Measurements from ENCODE around the gene NUCB1.
"Not testable (repeated sequence)": the region's sequence is repeated elsewhere in the genome, so short reads cannot be mapped to it uniquely, and the experiment has no call there.

The NUCB1 gene

DNA sequence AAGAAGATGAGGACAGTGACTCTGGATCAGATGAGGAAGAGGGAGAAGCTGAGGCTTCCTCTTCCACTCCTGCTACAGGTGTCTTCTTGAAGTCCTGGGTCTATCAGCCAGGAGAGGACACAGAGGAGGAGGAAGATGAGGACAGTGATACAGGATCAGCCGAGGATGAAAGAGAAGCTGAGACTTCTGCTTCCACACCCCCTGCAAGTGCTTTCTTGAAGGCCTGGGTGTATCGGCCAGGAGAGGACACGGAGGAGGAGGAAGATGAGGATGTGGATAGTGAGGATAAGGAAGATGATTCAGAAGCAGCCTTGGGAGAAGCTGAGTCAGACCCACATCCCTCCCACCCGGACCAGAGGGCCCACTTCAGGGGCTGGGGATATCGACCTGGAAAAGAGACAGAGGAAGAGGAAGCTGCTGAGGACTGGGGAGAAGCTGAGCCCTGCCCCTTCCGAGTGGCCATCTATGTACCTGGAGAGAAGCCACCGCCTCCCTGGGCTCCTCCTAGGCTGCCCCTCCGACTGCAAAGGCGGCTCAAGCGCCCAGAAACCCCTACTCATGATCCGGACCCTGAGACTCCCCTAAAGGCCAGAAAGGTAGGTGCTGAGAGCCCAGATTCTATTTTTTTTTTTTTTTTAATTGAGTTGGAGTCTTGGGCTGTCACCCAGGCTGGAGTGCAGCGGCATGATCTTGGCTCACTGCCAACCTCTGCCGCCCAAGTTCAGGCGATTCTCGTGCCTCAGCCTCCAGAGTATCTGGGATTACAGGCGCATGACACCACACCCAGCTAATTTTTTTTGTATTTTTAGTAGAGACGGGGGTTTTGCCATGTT lies 25.6 kb upstream of the NUCB1 start:
- DNase-seq = peak in 1 of 2 experiments; percentile 66

DNA sequence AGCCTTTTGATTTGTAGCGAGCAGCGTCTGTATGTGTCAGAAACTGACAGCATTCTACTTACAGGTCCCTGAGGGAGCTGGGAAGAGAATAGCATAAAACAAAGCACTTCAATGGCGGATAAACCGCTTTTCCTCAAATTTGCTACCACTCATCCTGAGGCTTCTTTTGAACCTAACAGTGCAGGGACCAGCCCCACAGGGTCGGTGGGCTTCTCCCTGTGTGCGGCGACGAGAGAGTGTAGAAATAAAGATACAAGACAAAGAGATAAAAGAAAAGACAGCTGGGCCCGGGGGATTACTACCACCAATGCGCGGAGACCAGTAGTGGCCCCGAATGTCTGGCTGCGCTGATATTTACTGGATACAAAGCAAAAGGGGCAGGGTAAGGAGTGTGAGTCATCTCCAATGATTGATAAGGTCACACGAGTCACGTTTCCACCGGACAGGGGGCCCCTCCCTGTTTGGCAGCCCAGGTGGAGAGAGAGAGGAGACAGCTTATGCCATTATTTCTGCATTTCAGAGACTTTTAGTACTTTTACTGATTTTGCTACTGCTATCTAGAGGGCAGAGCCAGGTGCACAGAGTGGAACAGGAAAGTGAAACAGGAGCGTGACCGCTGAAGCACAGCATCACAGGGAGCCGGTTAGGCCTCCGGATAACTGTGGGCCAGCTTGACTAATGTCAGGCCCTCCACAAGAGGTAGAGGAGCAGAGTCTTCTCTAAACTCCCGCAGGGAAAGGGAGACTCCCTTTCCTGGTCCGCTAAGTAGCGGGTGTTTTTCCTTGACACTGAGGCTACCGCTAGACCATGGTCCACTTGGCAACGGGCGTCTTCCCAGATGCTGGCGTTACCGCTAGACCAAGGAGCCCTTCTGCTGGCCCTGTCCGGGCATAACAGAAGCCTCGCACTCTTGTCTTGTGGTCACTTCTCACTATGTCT lies 23.8 kb upstream of the NUCB1 start:
- not testable (repeated sequence) for DNase-seq

DNA sequence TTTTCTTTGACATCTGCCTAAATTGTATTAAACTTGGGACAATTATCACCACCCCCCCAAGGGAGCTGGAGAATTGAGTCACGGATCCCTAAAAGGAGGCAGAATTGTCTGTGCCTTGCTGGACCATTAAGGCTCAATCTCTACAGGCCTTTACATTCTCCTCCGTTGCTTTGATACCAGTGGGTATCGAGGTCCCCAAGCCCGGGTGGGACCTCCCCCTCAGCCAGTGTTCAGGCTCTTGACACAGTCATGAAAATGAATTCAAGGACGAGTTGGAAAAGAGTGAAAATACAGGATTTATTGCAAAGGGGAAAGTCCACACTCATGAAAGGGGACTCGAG lies 22.3 kb upstream of the NUCB1 start:
- no peak for DNase-seq

DNA sequence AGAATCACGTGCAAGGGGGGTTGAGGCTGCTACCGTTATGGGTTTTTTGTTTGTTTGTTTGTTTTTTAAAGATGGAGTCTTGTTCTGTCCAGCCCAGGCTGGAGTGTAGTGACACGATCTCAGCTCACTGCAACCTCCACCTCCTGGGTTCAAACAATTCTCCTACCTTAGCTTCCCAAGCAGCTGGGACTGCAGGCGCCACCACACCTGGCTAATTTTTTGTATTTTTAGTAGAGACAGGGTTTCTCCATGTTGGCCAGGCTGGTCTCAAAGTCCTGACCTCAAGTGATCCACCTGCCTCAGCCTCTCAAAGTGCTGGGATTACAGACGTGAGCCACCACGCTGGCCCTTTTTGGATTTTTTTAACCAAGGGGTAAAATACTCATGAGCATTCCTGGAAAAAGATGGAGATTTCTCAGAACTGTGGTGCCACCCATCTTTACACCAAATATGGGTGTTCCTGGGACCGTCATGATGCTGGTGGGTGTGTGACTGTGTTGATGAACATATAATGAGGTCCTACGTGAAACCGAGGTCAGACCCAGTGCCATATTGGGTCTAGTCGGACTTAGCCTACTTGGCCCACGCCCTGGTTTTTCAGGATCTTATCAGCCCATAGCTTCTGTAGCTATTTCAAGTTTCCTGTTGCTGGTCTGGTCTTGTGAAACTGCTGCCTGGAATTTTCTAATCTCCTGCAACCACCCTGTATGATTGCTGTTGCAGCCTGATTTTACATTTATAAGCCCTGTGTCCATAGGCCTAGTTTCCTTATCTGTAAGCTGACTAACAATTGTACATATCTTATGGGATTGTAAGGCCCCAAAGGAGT lies 21.7 kb upstream of the NUCB1 start:
- DNase-seq = no peak

DNA sequence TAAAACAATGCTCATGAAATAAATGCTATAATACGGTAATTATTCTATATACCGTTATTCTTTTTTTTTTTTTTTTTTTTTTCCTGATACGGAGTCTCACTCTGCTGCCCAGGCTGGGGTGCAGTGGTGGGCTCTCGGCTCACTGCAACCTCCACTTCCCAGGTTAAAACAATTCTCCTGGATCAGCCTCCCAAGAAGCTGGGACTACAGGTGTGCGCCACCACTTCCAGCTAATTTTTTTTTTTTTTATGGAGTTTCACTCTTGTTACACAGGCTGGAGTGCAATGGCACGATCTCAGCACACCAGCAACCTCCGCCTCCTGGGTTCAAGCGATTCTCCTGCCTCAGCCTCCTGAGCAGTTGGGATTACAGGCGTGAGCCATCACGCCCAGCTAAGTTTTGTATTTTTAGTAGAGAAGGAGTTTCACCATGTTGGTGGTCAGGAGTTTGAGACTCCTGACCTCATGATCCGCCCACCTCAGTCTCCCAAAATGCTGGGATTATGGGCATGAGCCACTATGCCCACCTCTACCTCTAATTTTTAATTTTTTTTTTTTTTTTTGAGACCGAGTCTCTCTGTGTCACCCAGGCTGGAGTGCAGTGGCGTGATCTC lies 21.0 kb upstream of the NUCB1 start:
- DNase-seq = no peak

DNA sequence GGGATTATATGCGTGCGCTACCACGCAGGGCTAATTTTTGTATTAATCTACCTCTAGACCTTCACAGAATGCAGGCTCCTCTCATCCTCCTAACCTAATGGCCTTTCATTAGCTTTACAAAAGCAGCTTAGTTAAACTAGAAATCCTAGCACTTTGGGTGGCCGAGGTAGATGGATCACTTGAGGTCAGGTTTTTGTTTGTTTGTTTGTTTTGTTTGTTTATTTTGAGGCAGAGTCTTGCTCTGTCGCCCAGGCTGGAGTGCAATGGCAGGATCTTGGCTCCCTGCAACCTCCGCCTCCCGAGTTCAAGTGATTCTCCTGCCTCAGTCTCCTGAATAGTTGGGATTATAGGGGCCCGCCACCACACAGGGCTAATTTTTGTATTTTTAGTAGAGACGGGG lies 20.4 kb upstream of the NUCB1 start:
- not testable (repeated sequence) for DNase-seq

DNA sequence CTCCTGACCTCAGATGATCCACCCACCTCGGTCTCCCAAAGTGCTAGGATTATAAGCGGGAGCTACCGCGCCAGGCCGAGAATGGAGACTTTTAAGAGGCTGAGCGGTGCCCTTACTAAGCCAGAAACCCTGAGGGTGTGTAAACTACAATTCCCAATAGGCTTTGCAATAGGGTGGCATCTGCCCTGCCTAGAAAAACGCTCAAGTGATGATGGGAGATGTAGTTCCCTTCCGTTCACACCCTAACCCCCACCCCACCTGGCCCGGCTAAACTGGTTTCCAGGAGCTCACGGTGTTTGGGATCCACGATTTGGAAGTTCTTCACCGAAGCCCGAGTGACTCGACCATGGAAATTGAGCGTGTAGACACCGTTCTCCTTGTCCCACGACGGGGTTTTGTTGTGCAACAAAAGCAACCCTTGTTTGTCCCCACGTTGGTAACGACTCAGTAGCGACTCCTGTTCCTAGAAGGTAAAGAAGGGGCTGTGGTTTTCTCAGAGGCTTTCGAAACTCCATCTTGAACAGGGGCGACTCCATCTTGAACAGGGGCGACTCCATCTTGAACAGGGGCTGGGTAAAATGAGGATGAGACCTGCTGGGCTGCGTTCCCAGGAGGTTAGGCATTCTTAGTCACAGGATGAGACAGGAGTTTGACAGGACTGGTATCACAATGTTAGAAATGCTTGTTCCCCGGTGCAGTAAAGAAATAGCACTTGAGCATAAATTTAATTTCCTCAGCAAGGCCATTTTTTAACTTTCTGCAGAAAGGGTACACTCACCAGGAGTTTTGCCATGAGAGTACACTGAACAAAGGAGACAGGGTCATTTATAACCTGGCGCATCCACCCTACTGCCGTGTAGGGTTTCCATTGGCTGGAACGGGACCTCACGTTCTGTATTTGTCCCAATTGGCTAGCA lies 18.1 kb upstream of the NUCB1 start:
- DNase-seq = peak in 1 of 2 experiments; percentile 14

DNA sequence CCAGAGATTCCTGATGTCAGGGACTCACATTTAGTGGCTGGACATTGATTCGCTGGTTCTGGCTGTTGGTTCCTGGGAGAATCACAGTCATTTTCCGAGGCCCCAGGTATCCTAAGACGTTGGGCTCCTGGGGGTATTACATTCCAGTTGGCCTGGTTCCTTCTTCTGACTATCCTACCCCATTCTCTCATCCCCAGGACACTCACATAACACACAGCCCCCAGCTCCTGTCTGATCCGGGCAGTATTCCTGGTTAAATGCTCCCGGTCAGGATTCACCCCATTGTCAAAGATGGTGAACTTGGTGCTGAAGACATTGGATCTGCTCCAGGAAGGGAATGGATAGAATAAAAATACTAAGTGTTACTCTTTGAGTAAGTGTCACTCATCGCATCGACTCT lies 16.4 kb upstream of the NUCB1 start:
- no peak for DNase-seq

DNA sequence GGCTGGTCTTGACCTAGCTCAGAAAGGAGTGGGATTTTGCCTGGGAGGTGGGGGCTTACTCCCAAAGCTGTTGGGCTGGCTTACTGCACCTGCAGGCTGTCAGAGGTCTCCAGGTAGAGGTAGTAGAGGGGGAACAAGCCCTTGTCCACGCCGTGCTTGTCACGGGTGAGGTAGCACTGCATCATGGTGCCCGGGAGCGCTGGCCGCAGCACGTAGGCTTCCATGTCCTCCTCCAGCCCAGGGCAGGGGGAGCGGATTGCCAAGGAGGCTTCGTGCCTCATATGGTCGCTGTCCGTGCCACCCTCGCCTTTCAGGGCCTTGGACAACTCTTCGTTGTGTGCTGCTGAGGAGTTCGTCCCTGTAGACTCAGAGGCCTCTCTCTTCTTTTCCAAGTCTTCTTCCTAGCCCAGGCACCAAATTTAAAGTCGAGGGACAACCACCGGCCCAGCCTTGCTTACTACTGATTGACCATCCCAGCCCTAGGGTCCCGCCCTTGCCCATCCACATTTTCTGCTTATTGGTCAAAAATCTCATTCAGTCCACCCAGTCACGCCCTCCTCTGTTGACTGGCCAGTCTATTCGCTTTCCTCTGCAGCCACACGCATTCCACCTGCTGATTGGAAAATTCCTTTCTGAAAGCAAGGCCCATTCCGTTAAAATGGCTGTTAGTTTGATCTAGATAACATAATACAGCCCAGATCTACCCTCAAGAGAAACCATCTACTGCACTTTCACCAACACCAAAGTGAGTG lies 12.1 kb upstream of the NUCB1 start:
- DNase-seq = no peak

DNA sequence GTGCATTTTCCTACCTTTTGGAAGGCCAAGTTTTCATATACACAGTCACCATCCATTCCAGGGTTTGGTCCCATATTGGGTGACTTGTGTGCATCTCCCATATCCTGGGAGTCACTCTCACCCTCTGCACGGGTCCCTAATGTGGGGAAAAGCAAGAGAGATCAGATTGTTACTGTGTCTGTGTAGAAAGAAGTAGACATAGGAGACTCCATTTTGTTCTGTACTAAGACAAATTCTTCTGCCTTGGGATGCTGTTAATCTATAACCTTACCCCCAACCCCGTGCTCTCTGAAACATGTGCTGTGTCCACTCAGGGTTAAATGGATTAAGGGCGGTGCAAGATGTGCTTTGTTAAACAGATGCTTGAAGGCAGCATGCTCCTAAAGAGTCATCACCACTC lies 10.6 kb upstream of the NUCB1 start:
- DNase-seq = not testable (repeated sequence)

DNA sequence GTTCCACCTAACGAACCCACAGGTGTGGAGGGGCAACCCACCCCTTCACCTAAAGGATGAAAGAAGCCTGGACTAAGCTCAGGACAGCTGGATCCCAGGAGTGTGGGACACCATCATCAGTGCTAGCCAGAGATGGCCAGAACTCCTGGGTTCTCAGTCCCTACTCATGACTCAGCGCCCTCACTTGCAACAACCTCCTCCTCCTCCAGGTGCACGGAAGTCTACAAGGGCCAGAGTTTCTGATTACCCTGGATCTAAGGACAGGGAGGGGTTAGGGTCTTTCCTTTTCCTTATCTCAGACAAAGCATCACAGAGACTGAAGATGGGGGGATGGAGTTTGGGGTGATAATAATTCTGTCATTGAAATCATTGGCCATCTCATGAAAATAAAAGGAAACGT lies 9.6 kb upstream of the NUCB1 start:
- DNase-seq = no peak

DNA sequence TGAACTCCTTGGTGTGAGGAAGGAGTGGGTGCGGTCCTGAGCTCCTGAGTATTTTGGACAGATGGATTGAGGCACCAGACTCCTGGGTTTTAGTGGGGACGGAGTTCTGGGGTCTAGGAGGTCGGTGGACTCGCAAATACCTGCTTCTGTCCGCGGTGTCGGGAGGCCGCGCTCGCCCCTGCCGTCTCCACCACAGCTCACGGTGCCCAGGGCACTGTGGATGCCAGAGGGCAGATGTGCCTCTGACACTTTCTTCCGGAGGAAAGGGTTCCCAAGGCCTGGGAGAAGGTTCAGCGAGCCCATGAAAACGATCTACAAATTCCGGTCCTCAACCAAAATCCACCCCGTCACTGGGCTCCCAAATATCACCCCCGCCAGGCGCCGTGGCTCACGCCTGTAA lies 4.9 kb upstream of the NUCB1 start:
- no peak for DNase-seq

DNA sequence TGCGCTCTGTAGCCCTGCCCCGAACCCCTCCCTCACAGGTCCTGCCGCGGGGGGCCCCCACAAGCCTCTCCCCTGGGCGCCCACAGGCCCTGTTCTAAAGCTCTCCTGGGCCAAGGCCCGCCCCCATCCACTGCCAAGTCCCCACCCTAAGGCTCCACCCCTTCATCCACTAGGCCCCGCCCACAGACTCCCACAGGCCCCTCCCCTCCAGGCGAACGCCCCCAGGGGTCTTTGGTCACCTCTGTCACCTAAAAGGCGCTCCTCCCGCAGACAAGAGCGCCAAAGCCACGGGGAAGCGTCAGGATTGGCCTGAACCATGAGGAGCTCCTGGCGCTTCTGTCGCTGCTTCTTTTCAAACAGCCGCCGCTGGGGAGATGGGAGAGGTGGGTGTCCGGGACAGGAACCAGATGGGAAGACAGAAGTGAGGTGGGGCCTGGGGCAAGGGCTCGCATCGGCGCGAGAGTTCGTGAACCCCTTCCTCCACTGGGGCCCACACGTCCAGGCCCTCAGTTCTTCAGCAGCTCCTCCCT lies 3.9 kb upstream of the NUCB1 start:
- no peak for DNase-seq

DNA sequence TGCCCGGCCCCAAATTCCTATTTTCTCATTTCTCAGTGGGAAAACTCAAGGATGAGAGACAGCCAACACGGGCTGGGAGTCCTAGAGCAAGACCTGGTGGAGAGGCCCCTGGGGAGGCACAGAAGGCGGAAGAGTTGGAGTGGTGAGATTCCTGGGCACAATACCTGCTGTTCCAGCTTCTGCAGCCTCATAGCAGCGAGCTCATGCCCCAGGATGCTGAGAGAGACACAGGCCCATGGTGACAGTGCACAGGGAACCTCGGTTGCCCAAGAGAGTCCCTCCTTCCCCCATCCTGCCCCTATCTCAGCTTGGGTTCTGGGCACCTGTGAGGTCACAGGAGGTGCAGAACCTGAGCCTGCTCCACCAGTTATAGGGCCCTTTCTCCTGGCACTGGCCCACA lies 2.9 kb upstream of the NUCB1 start:
- DNase-seq = no peak

DNA sequence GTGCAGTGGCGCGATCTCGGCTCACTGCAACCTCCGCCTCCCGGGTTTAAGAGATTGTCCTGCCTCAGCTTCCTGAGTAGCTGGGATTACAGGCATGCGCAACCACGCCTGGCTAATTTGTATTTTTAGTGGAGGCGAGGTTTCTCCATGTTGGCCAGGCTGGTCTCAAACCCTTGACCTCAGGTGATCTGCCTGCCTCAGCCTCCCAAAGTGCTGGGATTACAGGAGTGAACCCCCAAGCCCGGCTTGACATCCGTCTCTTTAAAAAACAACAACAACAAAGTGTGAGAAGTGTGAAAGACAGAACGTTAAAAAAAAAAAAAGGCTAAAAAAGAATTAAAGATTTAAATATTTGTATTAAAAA lies 744 bp upstream of the NUCB1 start:
- DNase-seq = not testable (repeated sequence)

DNA sequence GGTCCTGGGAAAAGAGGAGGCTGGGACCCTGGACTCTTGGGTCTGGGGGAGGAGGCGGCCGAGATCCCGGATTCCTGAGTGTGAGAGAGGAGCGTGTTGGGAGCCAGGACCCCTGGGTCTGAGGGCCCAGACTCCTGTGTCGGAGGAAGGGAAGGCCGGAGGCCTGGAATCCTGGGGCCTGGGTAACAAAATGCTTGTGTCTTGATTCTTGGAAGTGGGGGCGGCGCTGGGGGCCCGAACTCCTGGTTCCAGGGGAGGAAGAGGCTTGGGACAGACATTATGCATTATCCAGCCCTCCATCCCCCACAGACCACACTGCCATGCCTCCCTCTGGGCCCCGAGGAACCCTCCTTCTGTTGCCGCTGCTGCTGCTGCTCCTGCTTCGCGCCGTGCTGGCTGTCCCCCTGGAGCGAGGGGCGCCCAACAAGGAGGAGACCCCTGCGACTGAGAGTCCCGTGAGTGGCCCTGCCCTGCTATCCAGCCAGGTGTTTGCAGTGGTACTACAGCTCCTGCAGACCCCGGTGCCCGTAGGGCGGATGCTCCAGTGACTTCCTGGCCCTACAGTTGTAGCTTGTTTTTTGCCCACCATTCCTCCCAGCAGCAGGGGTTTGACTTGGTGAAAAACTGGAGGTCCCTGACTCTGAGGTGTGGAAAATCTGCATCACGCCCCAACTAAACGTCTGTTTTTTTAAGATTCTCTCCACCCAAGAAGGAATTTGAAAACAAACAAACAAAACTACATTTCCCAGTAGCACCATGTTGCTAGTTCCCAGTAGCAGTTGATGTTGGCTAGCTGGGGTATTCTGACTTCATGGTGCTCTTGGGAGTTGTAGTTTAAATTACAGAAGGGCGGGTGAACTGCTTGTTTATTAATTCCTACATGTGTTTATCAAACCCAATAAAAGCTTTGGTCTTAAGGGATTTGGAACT lies 630 bp downstream of the NUCB1 start:
- DNase-seq = peak in 1 of 2 experiments; percentile 20

DNA sequence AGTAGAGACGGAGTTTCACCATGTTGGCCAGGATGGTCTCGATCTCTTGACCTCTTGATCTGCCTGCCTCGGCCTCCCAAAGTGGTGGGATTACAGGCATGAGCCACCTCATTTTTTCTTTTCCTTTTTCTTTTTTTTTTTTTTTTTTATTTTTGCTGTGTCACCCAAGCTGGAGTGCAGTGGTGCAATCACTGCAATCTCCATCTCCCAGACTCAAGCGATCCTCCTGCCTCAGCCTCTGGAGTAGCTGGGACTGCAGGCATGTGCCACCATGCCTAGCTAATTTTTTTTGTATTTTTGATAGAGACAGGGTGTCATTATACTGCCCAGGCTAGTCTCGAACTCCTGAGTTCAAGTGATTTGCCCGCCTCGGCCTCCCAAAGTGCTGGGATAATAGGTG lies 2.2 kb downstream of the NUCB1 start:
- DNase-seq = not testable (repeated sequence)

DNA sequence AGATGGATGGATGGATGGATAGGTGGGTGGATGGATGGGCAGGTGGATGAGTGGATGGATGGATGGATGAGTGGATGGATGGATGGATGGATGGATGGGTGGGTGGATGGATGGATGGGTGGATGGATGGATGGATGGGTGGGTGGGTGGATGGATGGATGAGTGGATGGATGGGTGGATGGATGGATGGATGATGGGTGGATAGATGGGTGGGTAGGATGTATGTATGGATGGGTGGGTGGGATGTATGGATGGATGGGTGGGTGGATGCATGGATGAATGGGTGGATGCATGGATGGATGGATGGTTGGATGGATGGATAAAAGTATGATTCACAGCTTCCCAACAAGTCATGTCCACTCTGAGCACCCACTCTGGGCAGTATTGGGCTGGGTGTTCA lies 3.7 kb downstream of the NUCB1 start:
- not testable (repeated sequence) for DNase-seq

DNA sequence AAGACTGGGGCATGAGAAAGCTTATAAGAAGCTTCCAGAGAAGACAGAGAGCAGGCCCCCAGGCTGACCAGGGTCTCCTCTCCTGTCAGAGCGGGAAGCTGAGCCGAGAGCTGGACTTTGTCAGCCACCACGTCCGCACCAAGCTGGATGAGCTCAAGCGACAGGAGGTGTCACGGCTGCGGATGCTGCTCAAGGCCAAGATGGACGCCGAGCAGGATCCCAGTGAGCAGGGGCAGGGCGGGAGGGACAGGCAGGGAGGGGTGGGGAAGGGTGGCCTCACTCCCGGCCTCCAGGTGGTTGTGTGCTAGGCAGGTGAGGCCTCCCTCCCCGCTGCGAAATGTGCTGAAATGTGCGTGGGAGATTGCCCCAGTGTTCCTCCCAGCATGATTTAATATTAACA lies 5.6 kb downstream of the NUCB1 start:
- DNase-seq = no peak

Data from NCI-H446 (cell line).